HFF-Myc (cell line): ENCODE data around the gene RPS6KA5.

Source experiments
- DNase-seq: peaks from one replicate; pipeline ENCODE4 v3.0.0-alpha.2; 2011; ENCODE audit warnings: low read depth; ENCODE audit errors: extremely low read depth
- H3K4me3 ChIP-seq: replicated peaks from 2 replicates; pipeline ENCODE4 v1.5.1; 2011; ENCODE audit warnings: low read depth, mild to moderate bottlenecking, control low read depth, low read length
- TF ChIP-seq, protein P1 (sequence below): IDR thresholded peaks from 2 replicates; pipeline ENCODE4 v1.5.1; 2012; ENCODE audit warnings: mild to moderate bottlenecking, low read depth, low read length, control low read depth; ENCODE audit errors: missing control alignments

Gene RPS6KA5

GRCh38 chr14:90815572-90815821 is 244.9 kb downstream of the RPS6KA5 start:
- DNase-seq = no peak
- TF ChIP-seq, protein P1, sequence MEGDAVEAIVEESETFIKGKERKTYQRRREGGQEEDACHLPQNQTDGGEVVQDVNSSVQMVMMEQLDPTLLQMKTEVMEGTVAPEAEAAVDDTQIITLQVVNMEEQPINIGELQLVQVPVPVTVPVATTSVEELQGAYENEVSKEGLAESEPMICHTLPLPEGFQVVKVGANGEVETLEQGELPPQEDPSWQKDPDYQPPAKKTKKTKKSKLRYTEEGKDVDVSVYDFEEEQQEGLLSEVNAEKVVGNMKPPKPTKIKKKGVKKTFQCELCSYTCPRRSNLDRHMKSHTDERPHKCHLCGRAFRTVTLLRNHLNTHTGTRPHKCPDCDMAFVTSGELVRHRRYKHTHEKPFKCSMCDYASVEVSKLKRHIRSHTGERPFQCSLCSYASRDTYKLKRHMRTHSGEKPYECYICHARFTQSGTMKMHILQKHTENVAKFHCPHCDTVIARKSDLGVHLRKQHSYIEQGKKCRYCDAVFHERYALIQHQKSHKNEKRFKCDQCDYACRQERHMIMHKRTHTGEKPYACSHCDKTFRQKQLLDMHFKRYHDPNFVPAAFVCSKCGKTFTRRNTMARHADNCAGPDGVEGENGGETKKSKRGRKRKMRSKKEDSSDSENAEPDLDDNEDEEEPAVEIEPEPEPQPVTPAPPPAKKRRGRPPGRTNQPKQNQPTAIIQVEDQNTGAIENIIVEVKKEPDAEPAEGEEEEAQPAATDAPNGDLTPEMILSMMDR = no peak
- H3K4me3 ChIP-seq = peak overlapping the region; percentile 81

DNA sequence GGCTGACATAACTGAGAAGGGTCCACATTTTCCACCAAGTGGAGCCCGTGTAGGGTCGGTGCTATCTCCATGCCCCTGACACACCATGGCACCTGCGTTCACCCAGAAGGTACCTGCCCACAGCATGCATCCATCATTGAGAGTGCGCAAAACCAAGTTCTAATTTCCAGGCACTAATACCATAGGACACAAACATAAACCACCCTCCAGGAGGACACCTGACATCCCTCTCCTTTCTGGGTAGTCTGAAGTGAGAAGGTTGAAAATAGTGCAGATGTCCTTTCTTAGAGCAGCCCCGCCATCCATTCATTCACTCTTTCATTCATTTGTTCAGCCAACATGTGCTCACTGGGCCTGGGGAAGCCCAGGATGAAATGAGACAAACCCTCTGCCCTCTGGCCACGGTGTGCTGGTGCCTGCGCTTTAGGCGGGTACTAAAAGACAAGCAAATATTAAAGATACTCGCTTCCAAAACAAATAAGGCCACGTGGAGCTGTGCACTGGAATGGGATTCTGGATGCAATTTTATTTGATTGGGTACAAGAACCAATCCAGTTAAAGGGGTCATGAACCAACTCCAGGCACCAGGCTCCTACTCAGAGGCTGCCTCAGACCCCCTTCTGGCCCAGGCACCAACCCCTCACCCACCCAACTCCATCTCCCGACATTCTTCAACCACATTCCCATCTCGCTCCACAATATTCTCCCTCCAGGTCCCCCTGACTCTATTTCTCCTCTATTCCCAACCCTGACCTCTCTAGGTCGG is 245.5 kb downstream of the RPS6KA5 start:
- TF ChIP-seq, protein P1 = no peak
- H3K4me3 ChIP-seq = peak overlapping the region; percentile 81
- DNase-seq = no peak

DNA sequence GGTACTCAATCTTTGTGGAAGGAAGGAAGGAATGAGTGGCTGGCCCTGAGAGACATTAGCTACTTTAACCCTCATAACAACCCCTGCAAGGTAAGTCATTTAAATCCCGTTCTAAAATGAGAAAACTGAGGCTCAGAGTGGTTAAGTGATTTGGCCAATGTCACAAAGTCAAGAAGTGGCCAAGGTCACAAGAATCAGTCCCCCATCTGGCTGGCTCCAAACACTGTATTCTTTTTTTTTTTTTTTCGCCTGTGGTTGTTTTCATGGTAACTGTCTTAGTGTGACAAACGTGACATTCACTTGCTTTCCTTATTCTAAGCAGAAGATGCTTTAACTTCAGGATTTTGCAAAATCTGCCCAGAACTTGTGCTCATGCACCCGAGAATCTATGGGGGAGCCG is 247.0 kb downstream of the RPS6KA5 start:
- H3K4me3 ChIP-seq = no peak overlapping the region
- TF ChIP-seq, protein P1 = no peak
- no peak for DNase-seq

- no peak overlapping the region for H3K4me3 ChIP-seq
- TF ChIP-seq, protein P1 = no peak
- no peak for DNase-seq
Observed at GRCh38 chr14:90812109-90812508, 248.3 kb downstream of the RPS6KA5 start.

DNA sequence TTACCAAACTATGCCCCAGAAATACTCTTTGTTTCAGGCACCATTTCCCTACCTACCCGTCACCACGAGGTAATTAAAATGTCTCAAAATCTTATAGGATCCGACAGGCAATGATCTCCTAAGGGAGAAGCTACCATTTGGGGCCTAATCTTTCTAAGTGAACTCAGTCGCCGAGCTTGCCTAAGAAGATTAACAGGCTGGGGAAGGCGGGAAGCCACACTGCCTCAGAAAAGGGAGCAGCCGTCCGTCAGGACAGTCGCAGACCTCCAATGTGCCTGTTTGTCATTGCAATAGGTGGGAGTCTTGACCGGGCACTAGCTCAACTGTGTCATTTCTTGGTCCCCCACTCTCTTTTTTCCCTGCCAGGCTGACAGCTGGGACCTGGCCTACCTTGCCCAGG is 248.8 kb downstream of the RPS6KA5 start:
- no peak for DNase-seq
- TF ChIP-seq, protein P1 = no peak
- no peak overlapping the region for H3K4me3 ChIP-seq

DNA sequence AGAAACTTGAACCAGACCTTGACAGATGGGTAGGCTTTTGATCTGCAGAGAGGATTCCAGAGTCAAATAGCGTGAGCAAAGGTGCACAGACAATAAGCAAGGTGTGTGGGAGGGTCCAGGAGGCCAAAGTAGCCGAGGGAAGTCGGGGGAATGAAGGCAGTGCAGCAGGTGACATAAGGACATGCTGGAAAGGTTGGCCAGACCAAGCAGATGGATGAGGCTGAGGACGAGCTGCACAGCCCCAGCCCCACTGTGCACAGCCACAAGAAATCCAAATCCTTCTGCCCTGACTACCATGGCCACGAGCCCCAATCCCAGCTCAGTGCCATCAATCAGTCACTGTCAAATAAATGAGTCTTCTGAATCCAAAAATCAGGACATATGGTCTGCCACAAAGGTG is 249.6 kb downstream of the RPS6KA5 start:
- no peak overlapping the region for H3K4me3 ChIP-seq
- DNase-seq = no peak
- TF ChIP-seq, protein P1 = no peak
